Osteoblast (primary cell): ENCODE measurements around the gene COQ4. TPM values are rescaled to one million over a fixed set of nuclear protein-coding genes. Genes with fewer than 3 reads are reported as not detected.

Experiments
- DNase-seq: peaks from one replicate; pipeline ENCODE4 v3.0.0; 2011; ENCODE audit warnings: low spot score, mixed read lengths; ENCODE audit not compliant: insufficient read length; ENCODE audit errors: missing footprints
- H2AFZ ChIP-seq: 2 replicates; pipeline ENCODE4 v1.6.0; 2011; ENCODE audit warnings: mild to moderate bottlenecking, low read length
- H3K27ac ChIP-seq: 2 replicates; pipeline ENCODE4 v1.5.1; 2011; ENCODE audit warnings: mild to moderate bottlenecking, low read depth, low read length, moderate library complexity
- H3K27me3 ChIP-seq: 2 replicates; pipeline ENCODE4 v1.6.0; 2012; ENCODE audit warnings: mild to moderate bottlenecking, control low read depth, inconsistent platforms, low read length, moderate library complexity; ENCODE audit not compliant: insufficient read depth
- H3K36me3 ChIP-seq: 2 replicates; pipeline ENCODE4 v1.5.1; 2011; ENCODE audit warnings: mild to moderate bottlenecking, low read length, control low read depth, moderate library complexity; ENCODE audit not compliant: insufficient read depth
- H3K4me1 ChIP-seq: 2 replicates; pipeline ENCODE4 v1.5.1; 2011; ENCODE audit warnings: mild to moderate bottlenecking, low read length, control low read depth, moderate library complexity; ENCODE audit not compliant: insufficient read depth
- H3K4me2 ChIP-seq: 2 replicates; pipeline ENCODE4 v1.6.0; 2011; ENCODE audit warnings: mild to moderate bottlenecking, low read length; ENCODE audit not compliant: insufficient read depth
- H3K4me3 ChIP-seq: fragments of 200-600 bp; sonication (generic); 3 replicates; pipeline ENCODE4 v1.5.1; 2012; ENCODE audit warnings: mild to moderate bottlenecking, low read length, inconsistent platforms; ENCODE audit not compliant: insufficient read depth
- H3K79me2 ChIP-seq: 2 replicates; pipeline ENCODE4 v1.6.0; 2012; ENCODE audit warnings: mild to moderate bottlenecking, low read length, control low read depth, inconsistent platforms; ENCODE audit not compliant: insufficient read depth
- H3K9me3 ChIP-seq: 2 replicates; pipeline ENCODE4 v1.5.1; 2011; ENCODE audit warnings: low read depth, low read length, control low read depth
- H4K20me1 ChIP-seq: 2 replicates; pipeline ENCODE4 v1.6.0; 2012; ENCODE audit warnings: mild to moderate bottlenecking, low read length, control low read depth; ENCODE audit not compliant: insufficient read depth
- total RNA-seq: library from RNA; depleted of rRNA; stranded (reverse); fragments of >200 nt; gene quantifications from 2 replicates; pipeline ENCODE4 v1.2.3, GENCODE V29; 2012
- TF ChIP-seq, protein P1 (sequence below): IDR thresholded peaks from 2 replicates; pipeline ENCODE4 v1.5.1; 2011; ENCODE audit warnings: mild to moderate bottlenecking, low read depth, low read length, moderate library complexity; ENCODE audit errors: extremely low read depth

COQ4 gene
- total RNA-seq, 1 donor = 34.7 TPM

DNA sequence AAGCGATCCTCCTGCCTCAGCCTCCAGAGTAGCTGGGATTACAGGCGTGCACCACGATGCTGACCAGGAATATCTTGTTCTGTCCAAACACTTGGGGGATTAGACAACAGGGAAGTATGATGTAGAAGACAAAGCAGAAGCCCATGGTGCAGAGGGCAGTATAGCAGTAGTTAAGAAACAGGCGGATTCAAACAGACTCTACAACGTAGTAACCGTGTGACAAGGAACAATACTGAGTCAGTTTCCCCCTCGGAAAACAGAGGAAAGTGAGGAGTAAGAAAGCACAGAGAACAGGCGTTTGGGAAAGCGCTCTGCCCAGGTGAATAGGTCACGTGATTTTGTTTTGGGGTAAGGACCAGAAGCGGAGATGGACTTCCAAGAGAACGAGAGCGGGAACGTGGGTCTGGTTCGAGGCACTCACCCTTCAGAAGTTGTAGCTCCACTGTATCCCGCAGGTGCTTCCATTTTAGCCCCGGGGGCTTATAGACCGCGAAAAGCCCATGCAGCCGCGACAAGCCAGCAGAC, 698 bp upstream of the COQ4 start:
- H3K79me2 ChIP-seq = peaks cover 47% of the 10 kb centered on the region
- H3K27ac ChIP-seq = peak overlapping the region; percentile 96
- DNase-seq = no peak
- no peaks in the 10 kb centered on the region for H3K27me3 ChIP-seq
- peak overlapping the region; percentile 81 for H3K4me3 ChIP-seq
- TF ChIP-seq, protein P1, sequence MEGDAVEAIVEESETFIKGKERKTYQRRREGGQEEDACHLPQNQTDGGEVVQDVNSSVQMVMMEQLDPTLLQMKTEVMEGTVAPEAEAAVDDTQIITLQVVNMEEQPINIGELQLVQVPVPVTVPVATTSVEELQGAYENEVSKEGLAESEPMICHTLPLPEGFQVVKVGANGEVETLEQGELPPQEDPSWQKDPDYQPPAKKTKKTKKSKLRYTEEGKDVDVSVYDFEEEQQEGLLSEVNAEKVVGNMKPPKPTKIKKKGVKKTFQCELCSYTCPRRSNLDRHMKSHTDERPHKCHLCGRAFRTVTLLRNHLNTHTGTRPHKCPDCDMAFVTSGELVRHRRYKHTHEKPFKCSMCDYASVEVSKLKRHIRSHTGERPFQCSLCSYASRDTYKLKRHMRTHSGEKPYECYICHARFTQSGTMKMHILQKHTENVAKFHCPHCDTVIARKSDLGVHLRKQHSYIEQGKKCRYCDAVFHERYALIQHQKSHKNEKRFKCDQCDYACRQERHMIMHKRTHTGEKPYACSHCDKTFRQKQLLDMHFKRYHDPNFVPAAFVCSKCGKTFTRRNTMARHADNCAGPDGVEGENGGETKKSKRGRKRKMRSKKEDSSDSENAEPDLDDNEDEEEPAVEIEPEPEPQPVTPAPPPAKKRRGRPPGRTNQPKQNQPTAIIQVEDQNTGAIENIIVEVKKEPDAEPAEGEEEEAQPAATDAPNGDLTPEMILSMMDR = no peak
- no peaks in the 10 kb centered on the region for H3K9me3 ChIP-seq
- H3K4me2 ChIP-seq = peak overlapping the region; percentile 99
- H4K20me1 ChIP-seq = peaks cover 9% of the 10 kb centered on the region
- peaks cover 19% of the 10 kb centered on the region for H3K4me1 ChIP-seq
- H2AFZ ChIP-seq = peak overlapping the region; percentile 100
- H3K36me3 ChIP-seq = peaks cover 37% of the 10 kb centered on the region

DNA sequence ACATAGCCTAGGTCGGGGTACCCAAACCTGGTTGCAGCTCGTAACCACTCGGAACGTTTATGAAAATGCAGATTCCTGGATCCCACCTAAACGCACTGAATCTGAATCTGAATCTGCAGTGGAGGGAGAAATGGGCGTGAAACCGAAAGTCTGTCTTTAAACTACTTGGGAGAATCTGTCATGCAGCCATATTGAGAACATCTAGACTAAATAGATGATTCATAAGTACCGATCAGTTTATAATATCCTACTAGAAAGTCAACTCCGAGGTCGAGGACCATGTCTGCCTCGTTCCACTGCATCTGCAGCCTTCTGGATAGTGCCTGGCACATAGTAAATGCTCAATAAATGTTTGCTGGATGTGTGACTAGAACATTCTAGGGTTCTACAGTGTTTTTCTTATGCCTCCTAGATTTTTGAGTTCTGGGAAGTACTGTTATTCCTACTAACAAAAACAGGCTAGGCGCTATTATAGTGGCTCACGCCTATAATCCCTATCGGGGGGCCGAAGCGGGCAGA, 632 bp downstream of the COQ4 start:
- Histone ChIP-seq H3K4me2 (peak overlapping the region; percentile 99), H3K27ac (peak overlapping the region; percentile 96), H3K36me3 (peaks cover 38% of the 10 kb centered on the region), H3K27me3 (no peaks in the 10 kb centered on the region), H3K4me3 (peak overlapping the region; percentile 81), H3K4me1 (peaks cover 19% of the 10 kb centered on the region), H3K9me3 (no peaks in the 10 kb centered on the region), H4K20me1 (peaks cover 9% of the 10 kb centered on the region), H3K79me2 (peaks cover 47% of the 10 kb centered on the region), H2AFZ (peak overlapping the region; percentile 100)
- DNase-seq = peak; percentile 95
- TF ChIP-seq, protein P1 = no peak

DNA sequence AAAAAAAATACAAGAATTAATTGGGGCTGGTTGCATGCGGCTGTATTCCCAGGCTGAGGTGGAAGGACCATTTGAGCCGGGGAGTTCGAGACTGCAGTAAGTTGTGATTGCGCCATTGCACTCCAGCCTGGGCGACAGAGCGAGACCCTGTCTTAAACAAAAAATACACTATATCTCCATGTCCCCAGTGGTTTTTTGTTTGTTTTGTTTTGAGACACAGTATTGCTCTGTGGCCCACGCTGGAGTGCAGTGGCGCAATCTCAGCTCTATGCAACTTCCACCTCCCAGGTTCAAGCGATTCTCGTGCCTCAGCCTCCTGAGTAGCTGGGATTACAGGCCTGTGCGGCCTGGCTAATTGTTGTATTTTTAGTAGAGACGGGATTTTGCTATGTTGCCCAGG, 1.2 kb downstream of the COQ4 start:
- no peaks in the 10 kb centered on the region for H3K27me3 ChIP-seq
- peaks cover 40% of the 10 kb centered on the region for H3K36me3 ChIP-seq
- peaks cover 47% of the 10 kb centered on the region for H3K79me2 ChIP-seq
- peak overlapping the region; percentile 99 for H3K4me2 ChIP-seq
- no peak for DNase-seq
- no peak overlapping the region for H3K27ac ChIP-seq
- H2AFZ ChIP-seq = no peak overlapping the region
- H3K9me3 ChIP-seq = no peaks in the 10 kb centered on the region
- H3K4me1 ChIP-seq = peaks cover 19% of the 10 kb centered on the region
- H3K4me3 ChIP-seq = peak overlapping the region; percentile 81
- H4K20me1 ChIP-seq = peaks cover 9% of the 10 kb centered on the region
- TF ChIP-seq, protein P1 = no peak

GRCh38 chr9:128324401-128324800, 1.8 kb downstream of the COQ4 start:
- TF ChIP-seq, protein P1 = no peak
- H4K20me1 ChIP-seq = peaks cover 9% of the 10 kb centered on the region
- H3K4me2 ChIP-seq = peak overlapping the region; percentile 99
- DNase-seq = no peak
- no peak overlapping the region for H3K4me3 ChIP-seq
- no peak overlapping the region for H3K27ac ChIP-seq
- peaks cover 47% of the 10 kb centered on the region for H3K79me2 ChIP-seq
- H2AFZ ChIP-seq = no peak overlapping the region
- peaks cover 19% of the 10 kb centered on the region for H3K4me1 ChIP-seq
- H3K27me3 ChIP-seq = no peaks in the 10 kb centered on the region
- peaks cover 40% of the 10 kb centered on the region for H3K36me3 ChIP-seq
- H3K9me3 ChIP-seq = no peaks in the 10 kb centered on the region
